Erythroblast (primary cell): Measurements from ENCODE around the gene CDK17.

Experiments
- GATA1 ChIP-seq: IDR thresholded peaks from 2 replicates; pipeline ENCODE4 v1.6.1; 2011; ENCODE audit warnings: low read depth, mild to moderate bottlenecking, control low read depth, low read length, moderate library complexity
- POLR2A ChIP-seq: IDR thresholded peaks from 2 replicates; pipeline ENCODE4 v1.6.1; 2011; ENCODE audit warnings: mild to moderate bottlenecking, low read length

- TF ChIP-seq POLR2A, result no peak
- TF ChIP-seq GATA1, result no peak
Observed at GRCh38 chr12:96244826-96245225, 155.4 kb downstream of the CDK17 start.
